AG09309 (cell line): ENCODE results near the gene PERM1.

Experiments
- DNase-seq: peaks from one replicate; pipeline ENCODE4 v3.0.0-alpha.2; 2010; ENCODE audit warnings: low read depth
- H3K4me3 ChIP-seq: 2 replicates; pipeline ENCODE4 v1.5.1; 2011; ENCODE audit warnings: mild to moderate bottlenecking, low read depth, low read length, moderate library complexity; ENCODE audit not compliant: control insufficient read depth
- CTCF ChIP-seq: IDR thresholded peaks from 2 replicates; pipeline ENCODE4 v1.5.1; 2011; ENCODE audit warnings: mild to moderate bottlenecking, low read depth, low read length, inconsistent platforms; ENCODE audit not compliant: insufficient read depth, control insufficient read depth; ENCODE audit errors: missing control alignments

The PERM1 gene

GRCh38 chr1:933603-933940, 48.3 kb downstream of the PERM1 start:
- TF ChIP-seq CTCF: no peak
- DNase-seq: no peak
- H3K4me3 ChIP-seq: no peak overlapping the region

DNA sequence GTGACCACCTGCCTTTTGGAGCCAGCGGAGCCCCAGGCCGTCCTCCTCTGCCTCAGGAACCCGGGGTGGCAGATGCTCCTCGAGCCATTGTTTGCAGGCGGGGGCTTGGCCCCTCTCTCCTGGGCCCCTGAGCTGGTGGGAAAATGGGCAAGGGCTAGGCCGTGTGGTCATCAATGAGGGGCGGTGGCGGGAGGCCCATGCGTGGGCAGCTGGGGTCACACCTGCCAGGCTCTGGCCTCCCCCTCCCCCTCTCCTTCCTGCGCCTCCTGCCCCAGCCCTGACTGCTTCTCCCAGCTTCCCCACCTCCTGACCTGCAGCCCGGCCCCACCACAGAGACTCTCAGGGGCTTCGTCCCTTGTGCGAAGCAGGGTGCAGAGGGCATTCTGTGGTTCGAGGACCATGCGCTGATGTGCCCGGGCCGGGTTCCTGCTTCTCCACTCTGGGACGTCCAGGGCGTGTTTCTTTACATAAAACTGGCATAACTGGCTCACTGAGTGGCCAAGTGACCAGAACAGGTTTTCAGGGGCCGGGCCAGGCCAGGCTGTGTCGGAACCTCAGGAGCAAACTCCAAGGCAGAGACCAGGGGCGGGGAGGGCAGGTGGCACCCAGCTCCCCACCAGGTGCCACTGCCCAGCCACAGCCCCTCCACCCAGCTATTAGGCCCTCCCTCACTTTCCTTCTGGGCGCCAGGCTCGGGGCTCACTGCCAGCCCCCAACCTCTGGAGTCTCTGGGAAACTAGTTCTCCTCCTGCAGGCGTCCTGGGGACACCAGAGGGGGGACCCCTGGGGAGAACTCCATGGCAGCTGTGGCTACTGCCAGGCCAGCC, 48.9 kb downstream of the PERM1 start:
- TF ChIP-seq CTCF: no peak
- H3K4me3 ChIP-seq: no peak overlapping the region
- DNase-seq: no peak

GRCh38 chr1:932173-932510, 49.8 kb downstream of the PERM1 start:
- no peak for DNase-seq
- H3K4me3 ChIP-seq: no peak overlapping the region
- TF ChIP-seq CTCF: no peak

DNA sequence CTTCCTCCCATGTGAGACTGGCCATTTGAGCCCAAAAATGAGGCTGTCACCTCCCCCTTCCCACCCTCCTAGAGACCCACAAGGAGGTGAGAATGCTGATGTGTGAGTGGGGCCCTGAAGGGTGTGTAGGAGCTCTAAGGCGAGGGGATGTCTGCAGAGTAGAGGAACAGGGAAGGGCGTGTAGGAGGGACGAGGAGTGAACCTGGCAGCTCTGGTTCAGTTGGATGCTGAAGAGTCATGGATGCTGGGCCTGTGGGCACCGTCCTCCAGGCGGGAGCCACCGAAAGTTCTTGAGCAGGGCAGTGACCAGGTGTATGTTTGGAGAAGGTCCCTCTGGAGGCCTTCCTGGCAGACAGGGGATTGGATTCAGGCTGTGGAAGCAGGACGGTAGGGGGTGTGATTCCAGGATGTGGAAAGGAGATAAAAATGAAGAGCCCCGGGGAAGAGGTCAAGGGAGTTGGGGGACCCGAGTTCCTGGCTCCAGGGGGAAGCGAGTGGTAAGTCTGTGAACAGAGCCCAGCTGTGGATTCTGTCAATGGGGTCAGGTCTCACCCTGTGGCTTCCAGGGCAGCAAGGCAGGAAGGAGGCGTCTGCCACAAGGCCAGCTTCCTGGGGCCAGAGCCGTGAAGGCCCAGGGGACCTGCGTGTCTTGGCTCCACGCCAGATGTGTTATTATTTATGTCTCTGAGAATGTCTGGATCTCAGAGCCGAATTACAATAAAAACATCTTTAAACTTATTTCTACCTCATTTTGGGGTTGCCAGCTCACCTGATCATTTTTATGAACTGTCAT, 50.3 kb downstream of the PERM1 start:
- DNase-seq: no peak
- no peak for TF ChIP-seq CTCF
- H3K4me3 ChIP-seq: no peak overlapping the region

DNA sequence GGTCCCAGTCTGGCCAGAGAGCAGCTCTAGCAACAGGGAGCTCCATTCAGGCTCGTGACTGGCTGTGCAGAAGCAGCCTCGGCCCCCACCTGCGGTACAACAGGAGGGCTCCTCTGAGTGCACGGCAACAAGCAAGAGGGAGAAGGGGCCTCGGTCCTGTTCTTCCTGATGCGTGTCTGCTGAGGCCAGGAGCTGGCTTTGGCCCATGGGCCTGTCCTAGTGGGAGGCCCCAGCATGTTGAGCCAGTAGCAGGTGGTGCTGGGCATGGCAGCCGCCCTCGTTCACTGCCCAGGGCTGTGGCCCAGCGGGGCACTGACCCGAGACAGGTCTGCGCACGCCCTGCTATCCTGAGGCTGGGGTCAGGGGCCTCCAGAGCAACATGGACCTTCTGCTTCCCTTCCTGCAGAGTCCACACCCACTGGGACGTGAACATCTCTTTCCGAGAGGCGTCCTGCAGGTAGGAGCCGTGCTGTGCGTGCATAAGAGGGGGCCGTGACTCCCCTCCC, 51.2 kb downstream of the PERM1 start:
- no peak for TF ChIP-seq CTCF
- DNase-seq: no peak
- no peak overlapping the region for H3K4me3 ChIP-seq

DNA sequence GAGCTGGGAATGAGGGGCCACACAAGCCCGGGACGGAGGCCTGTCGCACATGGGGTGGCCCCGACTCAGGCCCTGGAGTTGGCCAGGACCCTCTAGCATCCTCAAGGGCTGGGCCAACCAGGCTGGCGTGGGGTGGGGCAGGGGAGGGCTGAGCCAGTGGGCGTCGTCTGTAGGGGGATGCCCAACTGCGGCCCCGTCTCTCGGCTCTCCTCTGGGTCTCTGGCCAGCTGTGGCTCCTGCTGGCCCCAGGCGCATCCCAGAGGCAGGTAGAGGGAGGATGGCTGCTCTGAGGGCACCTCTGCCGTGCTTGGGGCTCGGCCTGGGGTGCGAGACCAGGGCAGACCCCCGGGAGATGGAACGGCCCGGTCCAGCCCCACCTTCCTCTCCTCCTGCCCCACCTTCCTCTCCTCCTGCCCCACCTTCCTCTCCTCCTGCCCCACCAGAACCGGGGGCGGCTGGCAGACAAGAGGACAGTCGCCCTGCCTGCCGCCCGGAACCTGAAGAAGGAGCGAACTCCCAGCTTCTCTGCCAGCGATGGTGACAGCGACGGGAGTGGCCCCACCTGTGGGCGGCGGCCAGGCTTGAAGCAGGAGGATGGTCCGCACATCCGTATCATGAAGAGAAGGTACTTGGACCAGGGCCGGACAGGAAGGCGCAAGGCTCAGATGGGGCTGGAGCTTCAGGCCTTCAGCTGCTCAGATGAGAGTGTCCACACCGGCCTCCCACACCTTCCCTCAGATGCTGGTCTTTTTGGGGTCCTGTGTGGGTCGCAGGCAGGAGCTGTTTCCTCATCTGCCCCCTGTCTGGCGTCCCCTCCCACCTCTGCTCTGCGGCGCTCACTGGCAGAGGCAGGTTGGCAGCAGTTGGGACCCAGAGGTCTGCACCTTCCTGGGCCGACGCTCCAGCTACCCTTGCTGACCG, 51.9 kb downstream of the PERM1 start:
- TF ChIP-seq CTCF: no peak
- DNase-seq: no peak
- no peak overlapping the region for H3K4me3 ChIP-seq
